LNCAP (cell line): ENCODE data around the gene MRPS14.

Source experiments
- TF ChIP-seq, protein P1 (sequence below): fragments of 450-650 bp; IDR thresholded peaks from 2 replicates; pipeline ENCODE4 v1.5.1; 2017; ENCODE audit warnings: mild to moderate bottlenecking

The MRPS14 gene

DNA sequence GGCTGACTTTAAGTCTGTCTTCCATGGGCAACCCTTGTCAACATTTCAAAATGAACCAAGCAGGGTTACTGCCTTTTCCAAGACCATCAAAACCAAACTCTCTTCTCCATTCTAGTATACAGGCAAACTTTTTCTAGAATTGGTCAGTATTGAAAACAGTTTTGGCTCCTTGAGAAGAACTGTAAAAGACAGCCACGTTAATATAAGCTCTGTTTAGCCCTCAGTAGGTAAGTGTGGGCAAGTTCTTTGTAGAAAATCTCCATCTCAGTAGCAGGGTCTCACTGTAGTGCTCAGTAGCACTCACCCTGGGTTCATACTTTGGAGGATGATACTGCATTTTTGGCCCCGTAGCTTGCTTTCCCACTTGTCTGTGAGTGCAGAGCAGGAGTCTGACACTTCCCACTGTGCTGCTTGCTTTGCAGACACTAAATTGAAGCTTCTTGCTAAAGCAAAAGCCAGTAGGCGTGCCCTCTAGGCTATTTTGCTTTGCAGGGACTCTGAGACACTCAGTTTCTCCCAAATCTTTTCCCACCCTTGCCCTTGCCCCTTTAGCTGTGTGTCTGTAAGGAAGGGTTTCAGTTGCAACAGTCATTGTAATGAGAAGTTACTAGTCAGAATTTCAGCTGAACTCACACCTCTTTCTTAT lies 57.7 kb downstream of the MRPS14 start:
- TF ChIP-seq, protein P1, sequence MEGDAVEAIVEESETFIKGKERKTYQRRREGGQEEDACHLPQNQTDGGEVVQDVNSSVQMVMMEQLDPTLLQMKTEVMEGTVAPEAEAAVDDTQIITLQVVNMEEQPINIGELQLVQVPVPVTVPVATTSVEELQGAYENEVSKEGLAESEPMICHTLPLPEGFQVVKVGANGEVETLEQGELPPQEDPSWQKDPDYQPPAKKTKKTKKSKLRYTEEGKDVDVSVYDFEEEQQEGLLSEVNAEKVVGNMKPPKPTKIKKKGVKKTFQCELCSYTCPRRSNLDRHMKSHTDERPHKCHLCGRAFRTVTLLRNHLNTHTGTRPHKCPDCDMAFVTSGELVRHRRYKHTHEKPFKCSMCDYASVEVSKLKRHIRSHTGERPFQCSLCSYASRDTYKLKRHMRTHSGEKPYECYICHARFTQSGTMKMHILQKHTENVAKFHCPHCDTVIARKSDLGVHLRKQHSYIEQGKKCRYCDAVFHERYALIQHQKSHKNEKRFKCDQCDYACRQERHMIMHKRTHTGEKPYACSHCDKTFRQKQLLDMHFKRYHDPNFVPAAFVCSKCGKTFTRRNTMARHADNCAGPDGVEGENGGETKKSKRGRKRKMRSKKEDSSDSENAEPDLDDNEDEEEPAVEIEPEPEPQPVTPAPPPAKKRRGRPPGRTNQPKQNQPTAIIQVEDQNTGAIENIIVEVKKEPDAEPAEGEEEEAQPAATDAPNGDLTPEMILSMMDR, result no peak

- TF ChIP-seq, protein P1, result no peak
Observed at GRCh38 chr1:174964972-174965361, 58.3 kb downstream of the MRPS14 start.

GRCh38 chr1:174964261-174964971 lies 58.8 kb downstream of the MRPS14 start:
- TF ChIP-seq, protein P1, result no peak

- TF ChIP-seq, protein P1, result no peak
Observed at GRCh38 chr1:174963529-174964125, 59.6 kb downstream of the MRPS14 start.
